ENCODE results near the gene HTD2. TPM values are rescaled to one million over a fixed set of nuclear protein-coding genes. Genes with fewer than 3 reads are reported as not detected.
A peak's percentile ranks its signal among the peaks of the same experiment; 100 is the strongest.

The HTD2 gene
- total and polyA plus RNA-seq, 9 of the 15 experiments (the other 6 are each of a cell fraction or from before 2014, with no cell fraction given), result 1.8 to 22.8 (median 9.6) TPM

DNA sequence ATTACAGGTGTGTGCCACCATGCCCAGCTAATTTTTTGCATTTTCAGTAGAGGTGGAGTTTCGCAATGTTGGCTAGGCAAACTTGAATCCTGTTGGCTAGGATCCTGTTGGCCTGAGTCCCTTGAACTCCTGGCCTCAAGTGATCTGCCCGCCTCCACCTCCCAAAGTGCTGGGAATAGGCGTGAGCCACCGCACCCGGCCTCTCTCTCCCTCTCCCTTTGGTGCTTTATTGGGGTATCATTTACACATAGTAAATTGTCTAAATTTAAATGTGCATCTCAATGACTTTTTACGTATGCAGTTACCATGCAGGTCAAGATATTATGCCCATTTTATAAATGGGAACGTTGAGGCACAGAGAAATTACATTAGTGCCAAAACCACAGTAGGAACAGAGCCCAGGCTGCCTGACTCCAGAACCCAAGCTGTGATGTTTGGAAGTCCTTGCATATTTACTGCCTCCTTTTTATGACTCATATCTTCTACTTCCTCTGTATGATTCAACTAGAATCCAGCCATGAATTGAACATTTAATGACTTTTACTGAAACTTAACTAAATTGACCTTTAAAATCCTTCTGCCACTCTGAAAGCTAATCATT lies 34.3 kb upstream of the HTD2 start:
- no peaks in the 10 kb centered on the region for H3K9me3 ChIP-seq (replicated peaks; ENCODE audit: control insufficient read depth, insufficient read depth, low read depth, low read length)
- POLR2A ChIA-PET, result no interaction called here
- DNase-seq (ENCODE audit: extremely low read depth in 1 of 4, low spot score in 3 of 4), result no peak
- no peak for FAIRE-seq
- H2AFZ ChIP-seq (ENCODE audit: low read depth, low read length), result no peak overlapping the region
- no peaks in the 10 kb centered on the region for H3K4me1 ChIP-seq (replicated peaks in 1 of 2; ENCODE audit: control insufficient read depth in 2 of 2, insufficient read depth in 2 of 2, low read length in 2 of 2)
- intact Hi-C loops (cut with micrococcal nuclease), result no loop called here
- no peak overlapping the region for H3K9ac ChIP-seq (ENCODE audit: insufficient read depth in 1 of 2, low read depth in 2 of 2, low read length in 2 of 2)
- no TSS peak for BruUV-seq (replicated peaks)
- ATAC-seq, result no peak
- H4K20me1 ChIP-seq (replicated peaks; ENCODE audit: control insufficient read depth, insufficient read depth, low read length), result no peaks in the 10 kb centered on the region
- H3K9me1 ChIP-seq (ENCODE audit: control insufficient read depth, insufficient read depth, low read length), result no peaks in the 10 kb centered on the region
- in situ Hi-C loops (cut with MboI), result no loop called here
- no peaks in the 10 kb centered on the region for H3K36me3 ChIP-seq (ENCODE audit: control insufficient read depth, insufficient read depth, low read length)
- no peak overlapping the region for H3K4me3 ChIP-seq
- H3K79me2 ChIP-seq (ENCODE audit: control insufficient read depth, insufficient read depth, low read length), result no peaks in the 10 kb centered on the region
- CTCF ChIA-PET (ENCODE audit: low intra/inter-chr PET ratio), result no interaction called here
- 45% methylated on average over 3 of the region's 7 CpGs for WGBS (ENCODE audit: insufficient coverage, low coverage, missing lambda C conversion rate)
- H3K27me3 ChIP-seq (ENCODE audit: control insufficient read depth in 2 of 2, insufficient read depth in 2 of 2, low read length in 2 of 2), result no peaks in the 10 kb centered on the region
- no peak for TF ChIP-seq C11orf30 (IDR thresholded peaks at IDR 0.05; ENCODE audit: low read depth)
- TF ChIP-seq TEAD4 (IDR thresholded peaks at IDR 0.05; ENCODE audit: low read length), result no peak
- no peak for TF ChIP-seq TEAD4 (CRISPR knock-in tag; IDR thresholded peaks at IDR 0.05; ENCODE audit: borderline replicate concordance)
- TF ChIP-seq FOSL1 (tag; conservative IDR thresholded peaks at IDR 0.05), result peak; percentile 74
- TF ChIP-seq ZFX (CRISPR knock-in tag; IDR thresholded peaks at IDR 0.05), result no peak
- TF ChIP-seq, protein P1, sequence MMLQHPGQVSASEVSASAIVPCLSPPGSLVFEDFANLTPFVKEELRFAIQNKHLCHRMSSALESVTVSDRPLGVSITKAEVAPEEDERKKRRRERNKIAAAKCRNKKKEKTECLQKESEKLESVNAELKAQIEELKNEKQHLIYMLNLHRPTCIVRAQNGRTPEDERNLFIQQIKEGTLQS (IDR thresholded peaks at IDR 0.05), result peak; percentile 35; the same call in 1 of the 2 replicates
- TF ChIP-seq, protein P1 (CRISPR knock-in tag; conservative IDR thresholded peaks at IDR 0.05), result no peak
- no peak; the same call in 1 of the 2 replicates for TF ChIP-seq ZNF121 (CRISPR knock-in tag; conservative IDR thresholded peaks at IDR 0.05)
- TF ChIP-seq RBM25 (IDR thresholded peaks at IDR 0.05; ENCODE audit: low read depth, low read length, severe bottlenecking), result peak; percentile 79
- H3K4me2 ChIP-seq (ENCODE audit: insufficient read depth, low read length), result no peak overlapping the region
- H3K27ac ChIP-seq (ENCODE audit: extremely low read depth, low read depth, low read length), result no peak overlapping the region

Data from K562 (cell line).